AG04450 (cell line): ENCODE measurements around the gene HRH3. TPM values are rescaled to one million over a fixed set of nuclear protein-coding genes. Genes with fewer than 3 reads are reported as not detected.

ENCODE experiments used
- CTCF ChIA-PET: fragments of 300-600, 350-600 bp; formaldehyde crosslinking; extraction: SDS; loops from one replicate; lab custom pipeline; 2022; ENCODE audit warnings: antibody characterized with exemption, inconsistent platforms; lab: Charles Lee
- POLR2A ChIA-PET: fragments of 350-600 bp; formaldehyde crosslinking; extraction: SDS; loops from one replicate; lab custom pipeline; 2021; ENCODE audit warnings: antibody characterized with exemption, inconsistent platforms; lab: Yijun Ruan, JAX
- DNase-seq: peaks from one replicate; pipeline ENCODE4 v3.0.0-alpha.2; 2011; ENCODE audit warnings: low read depth, low spot score
- H3K27ac ChIP-seq: one replicate; pipeline ENCODE4 v1.5.1; 2012; ENCODE audit warnings: low read depth, low read length, control low read depth
- H3K27me3 ChIP-seq: one replicate; pipeline ENCODE4 v1.6.0; 2012; ENCODE audit warnings: low read length; ENCODE audit not compliant: control insufficient read depth, insufficient read depth
- H3K4me3 ChIP-seq: 2 replicates; pipeline ENCODE4 v1.5.1; 2011; ENCODE audit warnings: mild to moderate bottlenecking, low read depth, low read length, control low read depth
- H3K9me3 ChIP-seq: 2 replicates; pipeline ENCODE4 v1.5.1; 2012; ENCODE audit warnings: low read length; ENCODE audit not compliant: control insufficient read depth, insufficient read depth
- polyA minus RNA-seq: library from RNA; depleted of rRNA, polyadenylated mRNA; stranded (reverse); fragments of >200 nt; gene quantifications from 2 replicates; pipeline ENCODE4 v1.2.3, GENCODE V29; 2011; rRNA and poly(A)+ RNA removed
- polyA plus RNA-seq: library from polyadenylated mRNA; depleted of rRNA; stranded (reverse); fragments of >200 nt; gene quantifications from 2 replicates; pipeline ENCODE4 v1.2.3, GENCODE V29; 2011; rRNA removed
- TF ChIP-seq, protein P1 (sequence below): IDR thresholded peaks from 2 replicates; pipeline ENCODE4 v1.5.1; 2011; ENCODE audit warnings: low read depth, low read length, control low read depth, inconsistent platforms

HRH3 gene
- polyA plus RNA-seq (not detected in 2 replicates), polyA minus RNA-seq (not detected in 2 replicates)

- no peak within 1 kb of the TSS for H3K27ac ChIP-seq
- no peaks in the 10 kb centered on the region; the same call in 1 of the 2 replicates for H3K9me3 ChIP-seq
- DNase-seq, result no peak
- H3K4me3 ChIP-seq, result peak within 1 kb of the TSS; percentile 17; the same call in 1 of the 2 replicates
- CTCF ChIA-PET, result no interaction called here
- POLR2A ChIA-PET, result no interaction called here
- peaks cover 71% of the 10 kb centered on the region for H3K27me3 ChIP-seq
- TF ChIP-seq, protein P1, sequence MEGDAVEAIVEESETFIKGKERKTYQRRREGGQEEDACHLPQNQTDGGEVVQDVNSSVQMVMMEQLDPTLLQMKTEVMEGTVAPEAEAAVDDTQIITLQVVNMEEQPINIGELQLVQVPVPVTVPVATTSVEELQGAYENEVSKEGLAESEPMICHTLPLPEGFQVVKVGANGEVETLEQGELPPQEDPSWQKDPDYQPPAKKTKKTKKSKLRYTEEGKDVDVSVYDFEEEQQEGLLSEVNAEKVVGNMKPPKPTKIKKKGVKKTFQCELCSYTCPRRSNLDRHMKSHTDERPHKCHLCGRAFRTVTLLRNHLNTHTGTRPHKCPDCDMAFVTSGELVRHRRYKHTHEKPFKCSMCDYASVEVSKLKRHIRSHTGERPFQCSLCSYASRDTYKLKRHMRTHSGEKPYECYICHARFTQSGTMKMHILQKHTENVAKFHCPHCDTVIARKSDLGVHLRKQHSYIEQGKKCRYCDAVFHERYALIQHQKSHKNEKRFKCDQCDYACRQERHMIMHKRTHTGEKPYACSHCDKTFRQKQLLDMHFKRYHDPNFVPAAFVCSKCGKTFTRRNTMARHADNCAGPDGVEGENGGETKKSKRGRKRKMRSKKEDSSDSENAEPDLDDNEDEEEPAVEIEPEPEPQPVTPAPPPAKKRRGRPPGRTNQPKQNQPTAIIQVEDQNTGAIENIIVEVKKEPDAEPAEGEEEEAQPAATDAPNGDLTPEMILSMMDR, result no peak
These were observed at the start of gene HRH3 for GRCh38 chr20:62219992-62220665. HRH3 (minus strand) TSS chr20:62220278; CDS start chr20:62219970, 308 bp downstream.

DNA sequence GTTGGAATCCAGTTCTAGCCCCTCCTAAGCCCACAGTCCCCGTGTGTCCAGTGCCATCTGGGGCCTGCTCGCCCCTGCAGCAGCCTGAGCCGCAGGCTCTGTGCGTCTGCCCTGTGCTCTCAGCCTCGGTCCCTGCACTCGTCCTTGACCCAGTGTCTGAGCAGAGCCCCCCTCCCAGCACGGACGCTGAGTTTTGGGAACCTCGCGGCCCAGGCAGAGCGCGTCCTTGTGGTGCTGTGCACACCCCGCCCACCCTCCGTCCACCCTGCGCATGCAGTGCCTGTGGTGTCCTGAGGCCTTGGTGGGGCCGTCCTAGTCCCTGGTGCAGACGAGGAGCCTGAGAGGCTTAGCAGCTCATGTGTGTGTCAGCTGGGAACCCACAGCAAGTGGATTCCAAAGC lies 49.8 kb upstream of the HRH3 start:
- Histone ChIP-seq H3K27ac (no peak overlapping the region), H3K9me3 (peaks cover 3% of the 10 kb centered on the region; the same call in 1 of the 2 replicates), H3K27me3 (no peaks in the 10 kb centered on the region), H3K4me3 (no peak overlapping the region)
- TF ChIP-seq, protein P1, result no peak
- ChIA-PET POLR2A (no interaction called here), CTCF (no interaction called here)
- DNase-seq, result no peak

- DNase-seq, result no peak
- POLR2A ChIA-PET, result no interaction called here
- no peaks in the 10 kb centered on the region for H3K27me3 ChIP-seq
- CTCF ChIA-PET, result no interaction called here
- no peak overlapping the region for H3K27ac ChIP-seq
- peaks cover 7% of the 10 kb centered on the region for H3K9me3 ChIP-seq
- TF ChIP-seq, protein P1, result no peak
- H3K4me3 ChIP-seq, result no peak overlapping the region
These were observed 49.3 kb upstream of the HRH3 start for GRCh38 chr20:62269378-62269777.

DNA sequence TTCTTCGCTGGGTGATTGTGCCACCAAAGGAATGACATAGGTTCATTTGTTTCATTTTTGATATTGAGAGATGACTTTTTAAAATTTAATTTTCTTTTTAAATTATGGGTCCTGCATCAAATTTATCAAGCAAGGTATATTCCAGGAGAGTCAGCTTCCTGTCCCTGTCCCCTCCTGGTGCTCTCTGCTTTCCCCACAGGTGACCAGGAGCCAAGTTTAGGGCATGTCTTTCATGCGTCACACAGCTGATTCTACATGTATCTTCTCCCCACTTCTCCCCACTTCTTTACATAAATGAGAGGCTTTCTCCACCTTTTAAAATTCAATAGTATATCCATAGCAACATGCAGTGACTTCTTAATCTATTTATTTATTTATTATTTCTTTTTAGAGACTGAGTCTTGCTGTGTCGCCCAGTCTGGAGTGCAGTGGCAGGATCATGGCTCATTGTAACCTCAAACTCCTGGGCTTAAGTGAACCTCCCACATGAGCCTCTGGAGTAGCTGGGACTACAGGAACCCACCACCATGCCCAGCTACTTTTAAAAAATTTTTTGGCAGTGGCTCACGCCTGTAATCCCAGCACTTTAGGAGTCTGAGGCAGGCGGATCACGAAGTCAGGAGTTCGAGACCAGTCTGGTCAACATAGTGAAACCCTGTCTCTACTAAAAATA lies 48.3 kb upstream of the HRH3 start:
- H3K27me3 ChIP-seq, result no peaks in the 10 kb centered on the region
- ChIA-PET POLR2A (no interaction called here), CTCF (no interaction called here)
- H3K9me3 ChIP-seq, result peaks cover 11% of the 10 kb centered on the region
- no peak for DNase-seq
- TF ChIP-seq, protein P1, result no peak
- H3K4me3 ChIP-seq, result no peak overlapping the region
- H3K27ac ChIP-seq, result no peak overlapping the region

DNA sequence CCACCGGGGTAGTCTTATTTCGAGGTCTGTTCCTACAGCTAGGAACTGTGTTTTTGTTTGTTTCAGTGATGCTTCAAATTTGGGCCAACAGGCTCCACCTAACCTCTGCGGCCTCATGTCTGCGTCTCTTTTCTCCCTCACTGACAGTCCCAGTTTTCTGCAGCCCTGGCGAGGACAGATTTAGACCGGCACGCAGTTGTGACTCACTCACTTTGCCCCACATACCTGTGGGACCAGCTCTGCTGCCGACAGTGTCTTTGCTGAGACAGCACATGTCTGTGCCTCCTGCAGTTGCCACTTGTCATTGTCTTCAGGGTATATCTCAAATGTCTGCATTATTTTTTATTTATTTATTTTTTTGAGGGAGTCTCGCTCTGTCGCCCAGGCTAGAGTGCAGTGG lies 47.5 kb upstream of the HRH3 start:
- Histone ChIP-seq H3K4me3 (no peak overlapping the region), H3K27ac (no peak overlapping the region), H3K27me3 (no peaks in the 10 kb centered on the region), H3K9me3 (peaks cover 11% of the 10 kb centered on the region)
- no peak for DNase-seq
- CTCF ChIA-PET, result no interaction called here
- TF ChIP-seq, protein P1, result no peak
- POLR2A ChIA-PET, result no interaction called here
